AG10803 (cell line): Measurements from ENCODE around the gene ZNF799.

Experiments
- DNase-seq: peaks from one replicate; pipeline ENCODE4 v3.0.0; 2010; ENCODE audit warnings: low read depth
- H3K4me3 ChIP-seq: 2 replicates; pipeline ENCODE4 v1.5.1; 2011; ENCODE audit warnings: mild to moderate bottlenecking, low read length, control low read depth
- TF ChIP-seq, protein P1 (sequence below): conservative IDR thresholded peaks from 2 replicates; pipeline ENCODE4 v1.5.1; 2011; ENCODE audit warnings: mild to moderate bottlenecking, low read length, control low read depth, inconsistent platforms

Gene ZNF799

DNA sequence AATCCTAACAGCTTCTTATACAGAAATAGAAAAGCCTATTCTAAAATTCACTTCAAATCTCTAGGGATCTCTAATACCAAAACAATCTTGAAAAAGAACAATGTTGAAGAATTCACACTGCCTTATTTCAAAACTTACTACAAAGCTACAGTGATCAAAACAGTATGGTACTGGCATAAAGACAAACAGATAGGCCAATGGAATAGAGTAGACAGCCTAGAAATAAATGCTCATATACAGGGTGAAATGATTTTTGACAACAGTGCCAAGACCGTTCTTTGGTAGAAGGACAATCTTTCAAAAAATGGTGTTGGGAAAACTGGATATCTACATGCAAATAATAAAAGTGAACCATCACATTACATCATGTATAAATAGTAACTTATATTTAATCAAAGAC, 55.9 kb downstream of the ZNF799 start:
- no peak overlapping the region for H3K4me3 ChIP-seq
- DNase-seq: no peak
- TF ChIP-seq, protein P1, sequence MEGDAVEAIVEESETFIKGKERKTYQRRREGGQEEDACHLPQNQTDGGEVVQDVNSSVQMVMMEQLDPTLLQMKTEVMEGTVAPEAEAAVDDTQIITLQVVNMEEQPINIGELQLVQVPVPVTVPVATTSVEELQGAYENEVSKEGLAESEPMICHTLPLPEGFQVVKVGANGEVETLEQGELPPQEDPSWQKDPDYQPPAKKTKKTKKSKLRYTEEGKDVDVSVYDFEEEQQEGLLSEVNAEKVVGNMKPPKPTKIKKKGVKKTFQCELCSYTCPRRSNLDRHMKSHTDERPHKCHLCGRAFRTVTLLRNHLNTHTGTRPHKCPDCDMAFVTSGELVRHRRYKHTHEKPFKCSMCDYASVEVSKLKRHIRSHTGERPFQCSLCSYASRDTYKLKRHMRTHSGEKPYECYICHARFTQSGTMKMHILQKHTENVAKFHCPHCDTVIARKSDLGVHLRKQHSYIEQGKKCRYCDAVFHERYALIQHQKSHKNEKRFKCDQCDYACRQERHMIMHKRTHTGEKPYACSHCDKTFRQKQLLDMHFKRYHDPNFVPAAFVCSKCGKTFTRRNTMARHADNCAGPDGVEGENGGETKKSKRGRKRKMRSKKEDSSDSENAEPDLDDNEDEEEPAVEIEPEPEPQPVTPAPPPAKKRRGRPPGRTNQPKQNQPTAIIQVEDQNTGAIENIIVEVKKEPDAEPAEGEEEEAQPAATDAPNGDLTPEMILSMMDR: no peak
